ENCODE measurements around the gene HGFAC. TPM values are rescaled to one million over a fixed set of nuclear protein-coding genes. Genes with fewer than 3 reads are reported as not detected.

The HGFAC gene
- not detected for total RNA-seq

GRCh38 chr4:3441501-3442459, at the start of gene HGFAC:
Gene HGFAC, plus strand, starts transcription at chr4:3441968. Its CDS starts 34 bp downstream, at chr4:3442002.
- Mint-ChIP-seq H3K27ac (peak within 1 kb of the TSS in 1 of 2 donors; percentile 22), H3K9me3 (no peaks in the 10 kb centered on the region), H3K36me3 (no peaks in the 10 kb centered on the region)
- DNase-seq (ENCODE audit: low spot score in 2 of 2), result no peak
- ATAC-seq, result no peak

GRCh38 chr4:3392321-3392720, 49.4 kb upstream of the HGFAC start:
- no peak for DNase-seq (ENCODE audit: low spot score in 2 of 2)

GRCh38 chr4:3393171-3393570, 48.6 kb upstream of the HGFAC start:
- no peaks in the 10 kb centered on the region for H3K9me3 Mint-ChIP-seq
- H3K36me3 Mint-ChIP-seq, result no peaks in the 10 kb centered on the region
- DNase-seq (ENCODE audit: low spot score in 2 of 2) (no peak), ATAC-seq (no peak)
- H3K27ac Mint-ChIP-seq, result no peak overlapping the region

More at GRCh38 chr4:3392321-3392720, 49.4 kb upstream of the HGFAC start:
- Mint-ChIP-seq H3K36me3 (no peaks in the 10 kb centered on the region), H3K27ac (no peak overlapping the region), H3K9me3 (no peaks in the 10 kb centered on the region)
- no peak for ATAC-seq

- Mint-ChIP-seq H3K9me3 (no peaks in the 10 kb centered on the region), H3K27ac (no peak overlapping the region), H3K36me3 (no peaks in the 10 kb centered on the region)
- DNase-seq (ENCODE audit: low spot score in 2 of 2) (no peak), ATAC-seq (no peak)
Observed at GRCh38 chr4:3396600-3396999, 45.2 kb upstream of the HGFAC start.

GRCh38 chr4:3397128-3397527, 44.6 kb upstream of the HGFAC start:
- ATAC-seq, result no peak
- no peak overlapping the region for H3K27ac Mint-ChIP-seq
- H3K36me3 Mint-ChIP-seq, result no peaks in the 10 kb centered on the region
- H3K9me3 Mint-ChIP-seq, result no peaks in the 10 kb centered on the region
- DNase-seq (ENCODE audit: low spot score in 2 of 2), result no peak

GRCh38 chr4:3399277-3400194, 42.2 kb upstream of the HGFAC start:
- ATAC-seq, result peak; percentile 51 to 70
- H3K36me3 Mint-ChIP-seq, result no peaks in the 10 kb centered on the region
- no peak overlapping the region for H3K27ac Mint-ChIP-seq
- DNase-seq (ENCODE audit: low spot score in 2 of 2), result no peak
- H3K9me3 Mint-ChIP-seq, result no peaks in the 10 kb centered on the region

- H3K36me3 Mint-ChIP-seq, result no peaks in the 10 kb centered on the region
- no peaks in the 10 kb centered on the region for H3K9me3 Mint-ChIP-seq
- H3K27ac Mint-ChIP-seq, result no peak overlapping the region
- DNase-seq (ENCODE audit: low spot score in 2 of 2) (no peak), ATAC-seq (peak; percentile 63 to 66)
Observed at GRCh38 chr4:3401436-3402171, 40.2 kb upstream of the HGFAC start.

GRCh38 chr4:3402491-3403347, 39.0 kb upstream of the HGFAC start:
- no peaks in the 10 kb centered on the region for H3K9me3 Mint-ChIP-seq
- H3K27ac Mint-ChIP-seq, result no peak overlapping the region

GRCh38 chr4:3403348-3403906, 38.3 kb upstream of the HGFAC start:
- no peaks in the 10 kb centered on the region for H3K36me3 Mint-ChIP-seq
- no peaks in the 10 kb centered on the region for H3K9me3 Mint-ChIP-seq
- no peak overlapping the region for H3K27ac Mint-ChIP-seq
- ATAC-seq (no peak), DNase-seq (ENCODE audit: low spot score in 2 of 2) (no peak)

More at GRCh38 chr4:3402491-3403347, 39.0 kb upstream of the HGFAC start:
- DNase-seq (ENCODE audit: low spot score in 2 of 2) (no peak), ATAC-seq (peak in 1 of 2 donors; percentile 18)
- H3K36me3 Mint-ChIP-seq, result no peaks in the 10 kb centered on the region

GRCh38 chr4:3404546-3404945, 37.2 kb upstream of the HGFAC start:
- Mint-ChIP-seq H3K9me3 (no peaks in the 10 kb centered on the region), H3K27ac (peak overlapping the region in 1 of 2 donors; percentile 73), H3K36me3 (no peaks in the 10 kb centered on the region)
- DNase-seq (ENCODE audit: low spot score in 2 of 2) (peak in 1 of 2 donors; percentile 30), ATAC-seq (no peak)

GRCh38 chr4:3405176-3405575, 36.6 kb upstream of the HGFAC start:
- Mint-ChIP-seq H3K27ac (peak overlapping the region in 1 of 2 donors; percentile 73), H3K9me3 (no peaks in the 10 kb centered on the region), H3K36me3 (no peaks in the 10 kb centered on the region)
- ATAC-seq (no peak), DNase-seq (ENCODE audit: low spot score in 2 of 2) (peak in 1 of 2 donors; percentile 42)

GRCh38 chr4:3406021-3406420, 35.7 kb upstream of the HGFAC start:
- H3K36me3 Mint-ChIP-seq, result no peaks in the 10 kb centered on the region
- H3K9me3 Mint-ChIP-seq, result no peaks in the 10 kb centered on the region

GRCh38 chr4:3406431-3406830, 35.3 kb upstream of the HGFAC start:
- no peaks in the 10 kb centered on the region for H3K36me3 Mint-ChIP-seq
- peak in 1 of 2 donors; percentile 28 for DNase-seq (ENCODE audit: low spot score in 2 of 2)
- no peaks in the 10 kb centered on the region for H3K9me3 Mint-ChIP-seq
- no peak for ATAC-seq
- no peak overlapping the region for H3K27ac Mint-ChIP-seq

More at GRCh38 chr4:3406021-3406420, 35.7 kb upstream of the HGFAC start:
- no peak overlapping the region for H3K27ac Mint-ChIP-seq
- ATAC-seq, result no peak
- peak in 1 of 2 donors; percentile 52 for DNase-seq (ENCODE audit: low spot score in 2 of 2)

GRCh38 chr4:3407171-3407771, 34.5 kb upstream of the HGFAC start:
- no peaks in the 10 kb centered on the region for H3K36me3 Mint-ChIP-seq
- no peaks in the 10 kb centered on the region for H3K9me3 Mint-ChIP-seq
- DNase-seq (ENCODE audit: low spot score in 2 of 2) (peak in 1 of 2 donors; percentile 39), ATAC-seq (no peak)
- H3K27ac Mint-ChIP-seq, result no peak overlapping the region
